AG09309 (cell line): ENCODE measurements around the gene LDLRAD4.

ENCODE experiments used
- DNase-seq: peaks from one replicate; pipeline ENCODE4 v3.0.0-alpha.2; 2010; ENCODE audit warnings: low read depth
- H3K4me3 ChIP-seq: 2 replicates; pipeline ENCODE4 v1.5.1; 2011; ENCODE audit warnings: mild to moderate bottlenecking, low read depth, low read length, moderate library complexity; ENCODE audit not compliant: control insufficient read depth
- TF ChIP-seq, protein P1 (sequence below): IDR thresholded peaks from 2 replicates; pipeline ENCODE4 v1.5.1; 2011; ENCODE audit warnings: mild to moderate bottlenecking, low read depth, low read length, inconsistent platforms; ENCODE audit not compliant: insufficient read depth, control insufficient read depth; ENCODE audit errors: missing control alignments

Gene LDLRAD4

DNA sequence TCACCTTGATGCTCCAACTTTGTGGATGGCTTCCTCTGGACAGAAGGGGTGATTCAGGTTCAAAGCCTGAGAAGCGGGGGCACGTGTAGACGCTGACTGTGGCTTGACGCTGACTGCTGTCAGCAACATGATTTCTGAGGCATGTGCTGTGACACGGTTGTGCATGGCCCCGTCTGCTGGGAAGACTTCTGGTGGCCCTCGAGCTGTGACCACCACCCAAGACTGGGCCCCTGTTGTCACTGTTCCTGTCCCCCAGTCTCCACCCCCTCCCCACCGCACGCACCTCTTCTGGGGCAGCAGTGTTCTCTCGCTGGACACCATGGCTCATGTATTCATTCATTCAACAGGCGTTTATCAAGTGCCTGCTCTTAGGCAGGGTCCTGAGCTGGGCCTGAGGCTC lies 262.8 kb downstream of the LDLRAD4 start:
- no peak for DNase-seq
- TF ChIP-seq, protein P1, sequence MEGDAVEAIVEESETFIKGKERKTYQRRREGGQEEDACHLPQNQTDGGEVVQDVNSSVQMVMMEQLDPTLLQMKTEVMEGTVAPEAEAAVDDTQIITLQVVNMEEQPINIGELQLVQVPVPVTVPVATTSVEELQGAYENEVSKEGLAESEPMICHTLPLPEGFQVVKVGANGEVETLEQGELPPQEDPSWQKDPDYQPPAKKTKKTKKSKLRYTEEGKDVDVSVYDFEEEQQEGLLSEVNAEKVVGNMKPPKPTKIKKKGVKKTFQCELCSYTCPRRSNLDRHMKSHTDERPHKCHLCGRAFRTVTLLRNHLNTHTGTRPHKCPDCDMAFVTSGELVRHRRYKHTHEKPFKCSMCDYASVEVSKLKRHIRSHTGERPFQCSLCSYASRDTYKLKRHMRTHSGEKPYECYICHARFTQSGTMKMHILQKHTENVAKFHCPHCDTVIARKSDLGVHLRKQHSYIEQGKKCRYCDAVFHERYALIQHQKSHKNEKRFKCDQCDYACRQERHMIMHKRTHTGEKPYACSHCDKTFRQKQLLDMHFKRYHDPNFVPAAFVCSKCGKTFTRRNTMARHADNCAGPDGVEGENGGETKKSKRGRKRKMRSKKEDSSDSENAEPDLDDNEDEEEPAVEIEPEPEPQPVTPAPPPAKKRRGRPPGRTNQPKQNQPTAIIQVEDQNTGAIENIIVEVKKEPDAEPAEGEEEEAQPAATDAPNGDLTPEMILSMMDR = no peak
- no peak overlapping the region for H3K4me3 ChIP-seq

DNA sequence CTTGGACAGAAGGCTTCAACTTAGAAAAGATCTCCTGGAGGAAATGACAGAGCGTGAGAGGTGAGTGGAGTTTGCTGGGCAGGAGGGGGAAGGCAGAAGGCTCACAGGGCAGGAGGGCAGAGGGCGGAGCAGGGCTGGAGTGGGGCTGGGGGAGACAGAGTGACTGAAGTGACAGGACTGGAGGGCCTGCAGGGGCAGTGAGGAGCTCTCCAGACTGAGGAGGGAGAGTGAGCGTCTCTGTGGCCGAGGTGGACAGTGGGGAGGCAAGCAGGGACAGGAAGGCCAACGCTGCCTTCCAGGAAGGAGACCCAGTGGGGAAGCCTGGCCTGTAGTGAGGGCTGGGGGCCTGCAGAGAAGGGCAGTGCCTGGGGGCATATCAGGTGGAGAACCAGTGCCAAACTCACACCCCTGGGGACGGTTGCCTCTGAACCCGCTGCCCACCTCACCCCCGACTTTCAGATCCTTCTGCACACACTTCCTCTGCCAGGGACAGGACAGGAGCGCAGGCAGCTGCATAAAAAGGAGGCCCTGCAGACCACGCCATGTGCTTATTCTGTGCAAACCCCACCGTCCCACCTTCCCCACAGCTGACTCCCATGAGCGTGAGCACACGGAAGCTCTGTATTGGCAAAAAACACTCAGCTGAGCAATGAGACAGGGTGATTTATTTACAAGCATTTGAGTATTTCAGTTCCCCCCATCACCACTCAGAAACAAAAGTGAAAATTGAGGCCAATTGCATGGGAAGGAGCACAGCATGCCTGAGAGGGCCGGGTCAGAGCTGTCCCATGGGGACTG lies 263.5 kb downstream of the LDLRAD4 start:
- no peak for DNase-seq
- TF ChIP-seq, protein P1 = no peak
- no peak overlapping the region for H3K4me3 ChIP-seq

GRCh38 chr18:13482618-13482945 lies 264.0 kb downstream of the LDLRAD4 start:
- H3K4me3 ChIP-seq = no peak overlapping the region
- no peak for DNase-seq
- TF ChIP-seq, protein P1 = no peak

GRCh38 chr18:13483316-13484270 lies 265.0 kb downstream of the LDLRAD4 start:
- DNase-seq = no peak
- no peak overlapping the region for H3K4me3 ChIP-seq
- TF ChIP-seq, protein P1 = no peak

GRCh38 chr18:13485182-13485581 lies 266.6 kb downstream of the LDLRAD4 start:
- no peak for DNase-seq
- TF ChIP-seq, protein P1 = no peak
- H3K4me3 ChIP-seq = no peak overlapping the region

DNA sequence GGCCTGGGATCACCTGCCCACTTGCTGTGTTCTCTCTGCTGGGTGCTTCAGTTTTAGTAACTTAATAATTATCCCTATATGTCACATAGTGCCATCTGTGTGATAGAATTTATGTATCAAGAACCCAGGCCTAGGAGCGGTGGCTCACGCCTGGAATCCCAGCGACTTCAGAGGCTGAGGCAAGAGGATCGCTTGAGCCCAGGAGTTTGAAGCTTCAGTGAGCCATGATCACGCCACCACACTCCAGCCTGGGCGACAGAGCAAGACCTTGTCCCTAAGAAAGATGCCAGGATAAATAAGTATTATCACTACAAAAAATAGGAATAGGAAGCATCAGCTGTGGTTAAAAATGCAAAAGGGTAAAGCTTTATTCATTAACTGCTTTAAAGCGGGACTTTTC lies 267.0 kb downstream of the LDLRAD4 start:
- TF ChIP-seq, protein P1 = no peak
- DNase-seq = no peak
- no peak overlapping the region for H3K4me3 ChIP-seq
